ENCODE results near the gene MRGPRX3. TPM values are rescaled to one million over a fixed set of nuclear protein-coding genes. Genes with fewer than 3 reads are reported as not detected.

MRGPRX3 gene
- total and polyA plus RNA-seq, 2 donors = 0.05 TPM; not detected in 1

GRCh38 chr11:18144243-18144642 lies 11.9 kb downstream of the MRGPRX3 start:
- 80% methylated on average over 5 of the region's 5 CpGs for WGBS
- H3K27me3 ChIP-seq (ENCODE audit: control insufficient read depth in 2 of 2, insufficient read depth in 1 of 2, low read length in 1 of 2) = no peaks in the 10 kb centered on the region

GRCh38 chr11:18145025-18145424 lies 12.7 kb downstream of the MRGPRX3 start:
- Histone ChIP-seq H3K36me3 (ENCODE audit: control insufficient read depth in 2 of 2, insufficient read depth in 2 of 2, low read length in 1 of 2) (no peaks in the 10 kb centered on the region), H3K4me3 (ENCODE audit: low read length in 2 of 2) (no peak overlapping the region), H3K4me1 (ENCODE audit: control insufficient read depth in 2 of 2, insufficient read depth in 2 of 2, low read length in 2 of 2) (no peaks in the 10 kb centered on the region), H3K9me3 (ENCODE audit: control insufficient read depth in 2 of 2, insufficient read depth in 1 of 2, low read length in 1 of 2) (no peaks in the 10 kb centered on the region), H3K27me3 (ENCODE audit: control insufficient read depth in 2 of 2, insufficient read depth in 1 of 2, low read length in 1 of 2) (no peaks in the 10 kb centered on the region), H3K27ac (ENCODE audit: low read depth in 1 of 2, low read length in 1 of 2) (no peak overlapping the region)
- DNase-seq (ENCODE audit: low read depth in 6 of 9, low spot score in 9 of 9) = no peak
- WGBS = 63% methylated on average over 2 of the region's 2 CpGs

More at GRCh38 chr11:18144243-18144642, 11.9 kb downstream of the MRGPRX3 start:
- no peaks in the 10 kb centered on the region for H3K36me3 ChIP-seq (ENCODE audit: control insufficient read depth in 2 of 2, insufficient read depth in 2 of 2, low read length in 1 of 2)
- no peaks in the 10 kb centered on the region for H3K4me1 ChIP-seq (ENCODE audit: control insufficient read depth in 2 of 2, insufficient read depth in 2 of 2, low read length in 2 of 2)
- H3K27ac ChIP-seq (ENCODE audit: low read depth in 1 of 2, low read length in 1 of 2) = no peak overlapping the region
- DNase-seq (ENCODE audit: low read depth in 6 of 9, low spot score in 9 of 9) = no peak
- H3K9me3 ChIP-seq (ENCODE audit: control insufficient read depth in 2 of 2, insufficient read depth in 1 of 2, low read length in 1 of 2) = no peaks in the 10 kb centered on the region
- no peak overlapping the region for H3K4me3 ChIP-seq (ENCODE audit: low read length in 2 of 2)

- H3K9me3 ChIP-seq (ENCODE audit: control insufficient read depth in 2 of 2, insufficient read depth in 1 of 2, low read length in 1 of 2) = no peaks in the 10 kb centered on the region
- no peaks in the 10 kb centered on the region for H3K4me1 ChIP-seq (ENCODE audit: control insufficient read depth in 2 of 2, insufficient read depth in 2 of 2, low read length in 2 of 2)
- no peak overlapping the region for H3K4me3 ChIP-seq (ENCODE audit: low read length in 2 of 2)
- no peaks in the 10 kb centered on the region for H3K36me3 ChIP-seq (ENCODE audit: control insufficient read depth in 2 of 2, insufficient read depth in 2 of 2, low read length in 1 of 2)
- 42% methylated on average over 3 of the region's 3 CpGs for WGBS
- DNase-seq (ENCODE audit: low read depth in 6 of 9, low spot score in 9 of 9) = no peak
- no peaks in the 10 kb centered on the region for H3K27me3 ChIP-seq (ENCODE audit: control insufficient read depth in 2 of 2, insufficient read depth in 1 of 2, low read length in 1 of 2)
- no peak overlapping the region for H3K27ac ChIP-seq (ENCODE audit: low read depth in 1 of 2, low read length in 1 of 2)
These were observed 13.5 kb downstream of the MRGPRX3 start for GRCh38 chr11:18145837-18146236.

- WGBS = 89% methylated on average over 3 of the region's 3 CpGs
- Histone ChIP-seq H3K27ac (ENCODE audit: low read depth in 1 of 2, low read length in 1 of 2) (no peak overlapping the region), H3K27me3 (ENCODE audit: control insufficient read depth in 2 of 2, insufficient read depth in 1 of 2, low read length in 1 of 2) (no peaks in the 10 kb centered on the region), H3K9me3 (ENCODE audit: control insufficient read depth in 2 of 2, insufficient read depth in 1 of 2, low read length in 1 of 2) (no peaks in the 10 kb centered on the region), H3K4me3 (ENCODE audit: low read length in 2 of 2) (no peak overlapping the region), H3K4me1 (ENCODE audit: control insufficient read depth in 2 of 2, insufficient read depth in 2 of 2, low read length in 2 of 2) (no peaks in the 10 kb centered on the region), H3K36me3 (ENCODE audit: control insufficient read depth in 2 of 2, insufficient read depth in 2 of 2, low read length in 1 of 2) (no peaks in the 10 kb centered on the region)
- no peak for DNase-seq (ENCODE audit: low read depth in 6 of 9, low spot score in 9 of 9)
These were observed 19.2 kb downstream of the MRGPRX3 start for GRCh38 chr11:18151581-18151980.

- Histone ChIP-seq H3K4me1 (ENCODE audit: control insufficient read depth in 2 of 2, insufficient read depth in 2 of 2, low read length in 2 of 2) (no peaks in the 10 kb centered on the region), H3K9me3 (ENCODE audit: control insufficient read depth in 2 of 2, insufficient read depth in 1 of 2, low read length in 1 of 2) (no peaks in the 10 kb centered on the region), H3K4me3 (ENCODE audit: low read length in 2 of 2) (no peak overlapping the region), H3K27me3 (ENCODE audit: control insufficient read depth in 2 of 2, insufficient read depth in 1 of 2, low read length in 1 of 2) (no peaks in the 10 kb centered on the region), H3K36me3 (ENCODE audit: control insufficient read depth in 2 of 2, insufficient read depth in 2 of 2, low read length in 1 of 2) (no peaks in the 10 kb centered on the region), H3K27ac (ENCODE audit: low read depth in 1 of 2, low read length in 1 of 2) (no peak overlapping the region)
- DNase-seq (ENCODE audit: low read depth in 6 of 9, low spot score in 9 of 9) = no peak
- WGBS = 78% methylated on average over 1 of the region's 1 CpG
These were observed 36.0 kb downstream of the MRGPRX3 start for GRCh38 chr11:18168372-18168771.

GRCh38 chr11:18171377-18172000 lies 39.1 kb downstream of the MRGPRX3 start:
- H3K4me3 ChIP-seq (ENCODE audit: low read length in 2 of 2) = no peak overlapping the region
- H3K27ac ChIP-seq (ENCODE audit: low read depth in 1 of 2, low read length in 1 of 2) = no peak overlapping the region
- no peaks in the 10 kb centered on the region for H3K36me3 ChIP-seq (ENCODE audit: control insufficient read depth in 2 of 2, insufficient read depth in 2 of 2, low read length in 1 of 2)
- no peak for DNase-seq (ENCODE audit: low read depth in 6 of 9, low spot score in 9 of 9)
- H3K4me1 ChIP-seq (ENCODE audit: control insufficient read depth in 2 of 2, insufficient read depth in 2 of 2, low read length in 2 of 2) = no peaks in the 10 kb centered on the region
- no peaks in the 10 kb centered on the region for H3K9me3 ChIP-seq (ENCODE audit: control insufficient read depth in 2 of 2, insufficient read depth in 1 of 2, low read length in 1 of 2)
- 86% methylated on average over 4 of the region's 4 CpGs for WGBS
- no peaks in the 10 kb centered on the region for H3K27me3 ChIP-seq (ENCODE audit: control insufficient read depth in 2 of 2, insufficient read depth in 1 of 2, low read length in 1 of 2)

GRCh38 chr11:18172666-18173065 lies 40.3 kb downstream of the MRGPRX3 start, which contains the start of gene MRGPRX4:
Gene MRGPRX4 (plus strand): TSS chr11:18172837. CDS start chr11:18173257, 420 bp downstream.
- WGBS = 88% methylated on average over 3 of the region's 3 CpGs
- Histone ChIP-seq H3K9me3 (ENCODE audit: control insufficient read depth in 2 of 2, insufficient read depth in 1 of 2, low read length in 1 of 2) (no peaks in the 10 kb centered on the region), H3K27ac (ENCODE audit: low read depth in 1 of 2, low read length in 1 of 2) (no peak within 1 kb of the TSS), H3K27me3 (ENCODE audit: control insufficient read depth in 2 of 2, insufficient read depth in 1 of 2, low read length in 1 of 2) (no peaks in the 10 kb centered on the region), H3K4me3 (ENCODE audit: low read length in 2 of 2) (no peak within 1 kb of the TSS), H3K36me3 (ENCODE audit: control insufficient read depth in 2 of 2, insufficient read depth in 2 of 2, low read length in 1 of 2) (no peaks in the 10 kb centered on the region), H3K4me1 (ENCODE audit: control insufficient read depth in 2 of 2, insufficient read depth in 2 of 2, low read length in 2 of 2) (no peaks in the 10 kb centered on the region)
- DNase-seq (ENCODE audit: low read depth in 6 of 9, low spot score in 9 of 9) = no peak

- H3K27ac ChIP-seq (ENCODE audit: low read depth in 1 of 2, low read length in 1 of 2) = no peak overlapping the region
- H3K36me3 ChIP-seq (ENCODE audit: control insufficient read depth in 2 of 2, insufficient read depth in 2 of 2, low read length in 1 of 2) = no peaks in the 10 kb centered on the region
- no peak for DNase-seq (ENCODE audit: low read depth in 6 of 9, low spot score in 9 of 9)
- no peaks in the 10 kb centered on the region for H3K9me3 ChIP-seq (ENCODE audit: control insufficient read depth in 2 of 2, insufficient read depth in 1 of 2, low read length in 1 of 2)
- 88% methylated on average over 28 of the region's 28 CpGs for WGBS
- no peaks in the 10 kb centered on the region for H3K4me1 ChIP-seq (ENCODE audit: control insufficient read depth in 2 of 2, insufficient read depth in 2 of 2, low read length in 2 of 2)
- H3K4me3 ChIP-seq (ENCODE audit: low read length in 2 of 2) = no peak overlapping the region
- H3K27me3 ChIP-seq (ENCODE audit: control insufficient read depth in 2 of 2, insufficient read depth in 1 of 2, low read length in 1 of 2) = no peaks in the 10 kb centered on the region
These were observed 41.0 kb downstream of the MRGPRX3 start for GRCh38 chr11:18173225-18173866.

Data from thymus (tissue), 11 donors.